Activated CD4-positive, CD25-positive, alpha-beta regulatory T cell treated with anti-CD3 and anti-CD28 coated beads, Interleukin-2, amount 50 U/mL, for 16 hours (primary cell): ENCODE data around the gene ZSCAN18.
A peak's percentile ranks its signal among the peaks of the same experiment; 100 is the strongest.

ENCODE experiments used
- DNase-seq: peaks from one replicate; pipeline ENCODE4 v3.0.0-alpha.2; 2020; ENCODE audit warnings: low read depth, low spot score

Gene ZSCAN18

GRCh38 chr19:58086825-58087710, 11.0 kb downstream of the ZSCAN18 start:
- DNase-seq: no peak

- no peak for DNase-seq
These were observed 12.6 kb downstream of the ZSCAN18 start for GRCh38 chr19:58085348-58085875.

DNA sequence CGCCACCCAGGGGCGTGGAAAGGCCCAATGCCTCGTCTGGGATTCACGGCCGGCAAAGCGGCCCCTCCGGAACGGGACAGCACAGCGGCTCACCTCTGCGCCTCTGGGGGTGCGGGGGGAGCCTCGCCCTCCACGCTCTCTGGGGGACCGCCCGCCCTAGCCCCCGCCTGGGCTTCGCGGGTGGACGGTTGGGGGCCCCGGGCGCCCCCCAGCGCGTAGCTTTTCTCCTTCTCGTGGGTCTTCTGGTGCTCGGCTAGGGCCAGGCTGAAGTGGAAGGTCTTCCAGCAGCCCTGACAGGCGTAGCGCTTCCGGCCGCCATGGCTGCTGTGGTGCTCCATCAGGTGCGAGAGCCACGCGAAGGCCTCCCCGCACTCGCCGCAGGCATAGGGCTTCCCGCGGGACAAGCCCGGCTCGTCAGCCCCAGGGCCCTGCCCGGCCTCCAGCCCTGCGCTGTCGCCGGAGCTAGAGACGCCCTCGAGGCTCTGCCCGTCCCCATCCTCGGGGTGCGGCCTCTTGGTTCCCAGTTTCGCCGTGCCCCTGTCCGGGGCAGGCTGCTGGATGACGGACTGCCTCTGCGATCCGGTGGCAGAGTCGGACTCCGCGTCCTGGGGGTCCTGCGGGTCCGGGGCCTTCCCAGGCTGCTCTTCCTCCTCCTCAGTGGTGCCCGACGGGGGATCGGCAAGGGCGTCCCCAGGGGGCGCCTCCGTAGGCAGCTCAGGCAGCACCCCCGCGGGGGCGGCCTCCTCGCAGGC, 13.3 kb downstream of the ZSCAN18 start:
- DNase-seq: no peak

- DNase-seq: no peak
These were observed 15.0 kb downstream of the ZSCAN18 start for GRCh38 chr19:58083021-58083420.

GRCh38 chr19:58079792-58080191, 18.2 kb downstream of the ZSCAN18 start:
- DNase-seq: no peak

DNA sequence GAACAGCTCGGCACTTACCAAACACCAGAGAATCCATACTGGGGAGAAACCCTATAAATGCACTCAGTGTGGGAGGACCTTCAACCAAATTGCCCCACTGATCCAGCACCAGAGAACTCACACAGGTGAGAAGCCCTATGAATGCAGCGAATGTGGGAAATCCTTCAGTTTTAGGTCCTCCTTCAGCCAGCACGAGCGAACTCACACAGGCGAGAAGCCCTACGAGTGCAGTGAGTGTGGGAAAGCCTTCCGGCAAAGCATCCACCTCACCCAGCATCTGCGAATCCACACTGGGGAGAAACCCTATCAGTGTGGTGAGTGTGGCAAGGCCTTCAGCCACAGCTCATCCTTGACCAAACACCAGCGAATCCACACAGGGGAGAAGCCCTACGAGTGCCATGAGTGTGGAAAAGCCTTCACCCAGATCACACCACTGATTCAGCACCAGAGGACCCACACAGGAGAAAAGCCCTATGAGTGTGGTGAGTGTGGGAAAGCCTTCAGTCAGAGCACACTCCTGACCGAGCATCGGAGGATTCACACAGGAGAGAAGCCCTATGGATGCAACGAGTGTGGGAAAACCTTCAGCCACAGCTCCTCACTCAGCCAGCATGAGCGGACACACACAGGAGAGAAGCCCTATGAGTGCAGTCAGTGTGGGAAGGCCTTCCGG, 30.7 kb downstream of the ZSCAN18 start:
- no peak for DNase-seq

- DNase-seq: no peak
These were observed 34.3 kb downstream of the ZSCAN18 start for GRCh38 chr19:58063712-58064111.

DNA sequence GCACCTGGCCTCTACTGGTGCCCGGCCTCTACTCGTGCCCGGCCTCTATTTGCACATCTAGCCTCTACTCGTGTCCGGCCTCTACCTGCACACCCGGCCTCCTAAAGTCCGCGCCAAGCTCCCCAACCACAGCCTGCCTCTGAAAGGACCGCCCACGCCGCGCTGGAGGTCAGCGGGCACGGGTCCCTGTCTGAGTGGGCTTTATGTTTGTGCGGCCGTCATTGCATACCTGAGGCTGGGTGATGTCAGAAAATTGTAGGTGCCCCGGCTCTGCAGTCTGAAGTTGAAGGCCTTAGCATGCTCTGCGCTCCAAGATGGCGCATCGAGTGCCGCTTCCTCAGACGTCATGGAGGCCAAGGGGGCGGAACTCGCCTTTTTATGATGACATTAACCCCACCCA, 37.8 kb downstream of the ZSCAN18 start:
- DNase-seq: no peak

- no peak for DNase-seq
These were observed 38.4 kb downstream of the ZSCAN18 start for GRCh38 chr19:58059671-58060078.

DNA sequence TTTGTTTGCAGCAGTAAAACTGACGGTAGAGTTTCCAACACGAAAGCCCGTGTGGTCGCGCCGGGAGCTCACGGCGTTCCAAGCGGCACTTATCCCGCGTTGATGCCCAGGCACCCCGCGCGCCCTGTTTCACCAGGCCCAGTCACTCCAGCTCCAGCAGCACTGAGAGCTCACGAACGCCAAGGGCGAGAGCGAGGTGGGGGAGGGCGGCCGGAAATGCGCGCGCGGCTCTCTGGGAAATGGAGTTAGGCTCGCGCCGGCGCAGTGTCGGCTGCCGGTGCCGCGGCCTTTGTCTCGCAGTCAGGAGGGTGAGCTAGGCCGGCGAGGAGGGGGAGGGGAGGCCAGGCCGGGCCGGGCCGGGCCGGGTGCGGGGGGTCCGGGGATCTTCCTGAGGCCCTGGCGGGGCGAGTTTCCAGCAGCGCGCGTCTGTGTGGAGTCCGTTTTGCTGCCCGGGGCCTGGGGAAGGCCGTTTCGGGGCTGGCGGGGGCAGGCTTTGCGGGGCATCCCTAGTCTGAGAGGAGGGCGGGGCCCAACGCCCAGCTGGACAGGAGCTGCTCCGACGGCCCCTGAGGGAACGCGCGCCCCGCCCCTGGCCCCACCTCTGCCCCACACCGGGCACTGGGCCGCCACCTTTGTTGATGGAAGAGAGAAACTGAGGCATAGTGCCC, 38.9 kb downstream of the ZSCAN18 start, which contains the start of gene ZNF135:
TSS of gene ZNF135 (plus strand) at position 280 of the 668 bp plus-strand sequence. CDS start 721 bp downstream, outside the sequence.
- peak; percentile 11 for DNase-seq

- DNase-seq: no peak
These were observed 39.6 kb downstream of the ZSCAN18 start for GRCh38 chr19:58058467-58058866.

DNA sequence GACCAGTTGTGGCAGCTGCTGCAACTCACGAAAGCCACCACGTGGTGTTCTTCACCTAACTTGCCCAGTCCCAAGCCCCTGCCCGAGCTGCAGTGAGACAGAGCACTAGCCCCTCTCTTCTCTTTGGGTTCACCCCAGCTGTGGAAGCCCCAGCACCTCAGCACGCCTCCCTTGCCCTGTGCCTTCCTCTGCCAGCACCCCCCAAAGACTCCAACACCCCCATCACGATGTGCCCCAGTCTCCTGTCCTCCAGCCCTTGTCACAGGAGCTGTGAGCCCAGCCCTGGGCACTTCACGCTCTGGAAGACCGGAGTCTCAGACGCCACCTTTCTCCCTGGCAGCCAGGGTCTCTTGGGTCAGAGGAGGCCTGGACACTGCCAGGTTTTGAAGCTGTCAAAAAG, 41.2 kb downstream of the ZSCAN18 start:
- DNase-seq: no peak

GRCh38 chr19:58056261-58056660, 41.8 kb downstream of the ZSCAN18 start:
- DNase-seq: no peak

DNA sequence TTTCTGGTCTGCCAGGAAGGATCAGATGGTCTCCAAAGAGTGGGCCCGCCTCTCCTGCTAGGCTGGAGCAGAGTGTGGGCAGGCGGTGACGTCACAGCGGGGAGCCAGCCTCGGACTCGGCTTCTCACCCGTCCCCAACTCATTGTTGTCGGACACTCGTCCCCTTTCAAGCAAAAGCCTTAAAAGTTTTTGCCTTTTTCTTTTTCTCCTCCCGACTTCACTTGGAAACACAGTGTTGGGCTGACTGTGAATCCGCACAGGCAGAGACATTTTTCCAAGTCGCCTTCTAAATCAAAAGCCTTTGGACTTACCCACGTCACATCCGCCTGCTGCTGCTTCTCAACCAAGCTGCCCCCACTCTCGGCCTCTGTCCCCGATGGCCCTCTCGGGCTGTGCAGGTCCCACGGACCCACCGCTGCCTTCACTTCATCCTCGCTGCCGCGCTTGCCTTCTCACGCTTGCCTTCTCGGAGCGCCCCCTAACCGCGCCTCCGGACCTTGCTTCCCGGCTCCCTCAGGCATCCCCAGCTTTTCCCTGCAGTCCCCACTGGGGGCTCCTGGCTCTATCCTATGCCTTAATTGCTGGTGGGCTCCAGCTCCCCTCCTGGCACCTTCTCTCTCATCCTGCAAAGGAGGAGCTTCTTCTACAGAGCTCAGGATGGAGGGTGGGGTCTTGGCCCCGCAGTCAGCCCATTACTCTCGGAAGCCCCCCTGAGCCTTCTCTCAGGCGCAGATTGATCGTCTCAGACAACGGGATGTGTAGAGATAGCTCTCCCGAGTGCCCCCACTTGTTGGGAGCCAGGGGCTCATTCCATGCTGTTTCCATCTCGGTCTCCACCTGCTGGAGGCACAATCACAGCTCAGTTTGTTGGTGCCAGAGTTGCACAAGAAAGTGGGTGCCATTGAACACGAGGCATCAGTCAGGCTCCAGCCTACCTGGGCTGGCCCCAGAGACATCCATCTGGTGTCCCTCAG, 42.8 kb downstream of the ZSCAN18 start:
- no peak for DNase-seq

DNA sequence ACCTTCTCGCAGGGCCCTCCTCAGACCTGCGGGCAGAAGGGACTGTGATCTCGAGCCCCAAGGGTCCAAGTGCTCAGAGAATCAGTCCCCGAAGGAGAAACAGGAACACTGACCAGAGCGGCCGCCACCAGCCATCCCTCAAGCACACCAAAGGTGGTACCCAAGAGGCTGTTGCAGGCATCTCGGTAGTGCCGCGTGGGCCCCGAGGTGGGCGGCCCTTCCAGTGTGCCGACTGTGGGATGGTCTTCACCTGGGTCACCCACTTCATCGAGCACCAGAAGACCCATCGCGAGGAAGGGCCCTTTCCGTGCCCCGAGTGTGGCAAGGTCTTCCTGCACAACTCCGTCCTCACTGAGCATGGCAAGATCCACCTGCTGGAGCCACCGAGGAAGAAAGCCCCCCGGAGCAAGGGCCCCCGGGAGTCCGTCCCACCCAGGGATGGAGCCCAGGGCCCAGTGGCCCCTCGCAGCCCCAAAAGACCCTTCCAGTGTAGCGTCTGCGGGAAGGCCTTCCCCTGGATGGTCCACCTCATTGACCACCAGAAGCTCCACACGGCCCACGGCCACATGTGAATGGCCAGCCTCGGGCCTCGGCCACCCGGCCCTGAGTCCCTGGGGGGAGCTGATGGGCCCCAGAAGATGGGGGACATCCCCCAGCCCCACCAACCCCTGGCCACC, 44.4 kb downstream of the ZSCAN18 start:
- DNase-seq: no peak

DNA sequence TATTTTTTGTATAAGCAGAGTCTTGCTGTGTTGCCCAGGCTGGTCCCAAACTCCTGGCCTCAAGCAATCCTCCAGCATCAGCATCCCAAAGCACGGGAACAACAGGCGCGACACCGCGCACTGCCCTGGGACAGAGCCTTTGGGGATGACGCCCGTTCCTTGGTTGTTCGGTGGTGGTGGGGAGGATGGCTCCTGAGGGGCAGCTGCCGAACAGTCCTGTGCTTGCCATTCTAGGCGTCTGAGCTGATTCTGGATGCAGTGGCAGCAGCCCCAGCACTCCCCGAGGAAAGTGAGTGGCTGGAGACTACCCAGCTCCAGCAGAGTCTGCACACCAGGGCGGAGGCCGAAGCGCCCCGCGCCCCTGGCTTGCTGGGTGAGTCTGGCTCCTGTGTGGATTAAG, 45.8 kb downstream of the ZSCAN18 start:
- no peak for DNase-seq

GRCh38 chr19:58047672-58048071, 50.4 kb downstream of the ZSCAN18 start:
- DNase-seq: no peak

DNA sequence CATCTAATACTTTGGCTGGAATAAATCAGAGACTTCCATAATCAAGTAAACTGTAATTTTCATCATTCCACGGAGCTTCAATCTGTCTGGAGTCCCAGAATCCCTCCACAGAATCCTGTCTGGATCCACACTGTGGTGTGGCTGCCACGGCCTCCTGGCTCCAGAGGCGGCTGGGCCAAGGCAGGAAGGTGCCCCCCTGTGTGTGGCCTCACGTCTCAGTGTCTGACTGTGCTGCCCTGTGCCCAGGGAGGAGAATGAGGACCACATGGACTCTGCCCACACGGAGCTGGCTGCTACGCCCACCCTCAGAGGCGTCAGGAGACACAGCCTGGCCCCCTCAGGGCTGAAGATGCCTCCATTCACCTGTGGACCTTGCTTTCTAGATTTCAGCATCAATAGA, 51.2 kb downstream of the ZSCAN18 start:
- no peak for DNase-seq

DNA sequence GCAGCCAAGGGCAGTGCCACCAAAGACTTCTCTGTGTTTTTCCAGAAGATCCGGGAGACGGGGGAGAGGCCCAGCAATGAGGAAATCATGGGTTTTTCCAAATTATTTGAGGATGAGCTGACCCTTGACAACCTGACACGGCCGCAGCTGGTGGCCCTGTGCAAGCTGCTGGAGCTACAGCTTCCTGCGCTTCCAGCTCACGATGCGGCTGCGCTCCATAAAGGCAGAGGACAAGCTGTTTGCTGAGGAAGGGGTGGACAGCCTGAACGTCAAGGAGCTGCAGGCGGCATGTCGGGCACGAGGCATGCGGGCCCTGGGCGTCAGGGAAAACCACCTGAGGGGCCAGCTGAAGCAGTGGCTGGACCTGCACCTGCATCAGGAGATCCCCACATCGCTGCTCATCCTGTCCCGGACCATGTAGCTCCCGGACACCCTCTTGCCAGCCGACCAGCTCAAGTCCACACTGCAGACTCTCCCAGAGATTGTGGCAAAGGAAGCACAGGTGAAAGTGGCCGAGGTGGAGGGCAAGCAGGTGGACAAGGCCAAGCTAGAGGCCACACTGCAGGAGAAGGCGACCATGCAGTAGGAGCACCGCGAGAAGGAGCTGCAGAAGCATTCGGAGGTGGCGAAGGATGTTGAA, 52.5 kb downstream of the ZSCAN18 start:
- DNase-seq: no peak
